Femur (tissue), 1 donor: ENCODE results near the gene KCNS3.
"Not testable (repeated sequence)": the region's sequence is repeated elsewhere in the genome, so short reads cannot be mapped to it uniquely, and the experiment has no call there.

Source experiments
- DNase-seq: peaks from one replicate; pipeline ENCODE4 v3.0.0-alpha.2; 2017

The KCNS3 gene

DNA sequence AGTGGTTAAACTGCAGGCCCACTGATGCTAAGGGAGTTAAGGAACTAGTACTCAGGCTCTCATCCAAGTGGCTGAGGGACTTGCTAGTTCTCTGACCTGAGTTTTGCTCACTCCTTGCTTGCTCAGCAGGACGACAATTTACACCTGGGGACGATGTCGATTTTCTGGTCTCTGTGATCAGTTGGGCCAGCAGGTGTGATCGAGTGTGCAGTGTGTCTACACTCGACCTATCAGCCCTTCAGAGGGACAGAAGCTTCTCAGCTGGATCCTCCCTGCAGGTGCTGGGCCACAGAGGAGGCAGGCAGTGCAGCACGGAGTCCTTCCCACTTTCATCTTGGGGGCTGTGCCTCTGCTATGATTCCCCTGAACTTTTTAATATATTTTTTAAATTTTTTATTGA, 71.5 kb downstream of the KCNS3 start:
- no peak for DNase-seq

DNA sequence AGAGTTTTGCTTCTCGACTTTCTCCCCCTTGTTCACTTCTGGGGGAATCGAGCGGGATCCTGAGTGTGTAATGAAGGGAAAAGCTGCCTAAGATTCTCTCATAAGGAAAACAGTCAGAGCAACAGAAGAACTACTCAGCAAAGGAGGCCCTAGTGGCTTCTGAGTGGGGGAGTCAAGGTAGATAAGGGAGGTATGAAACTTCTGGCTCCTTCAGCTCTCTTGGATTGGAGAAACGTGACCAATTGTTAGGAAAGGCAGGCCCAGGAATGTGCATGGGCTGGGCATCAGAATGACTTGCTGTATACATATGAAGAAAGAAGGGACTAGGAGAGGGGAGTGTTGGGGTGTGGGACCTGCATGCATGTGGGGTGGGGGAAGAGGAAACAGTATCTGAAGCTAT, 73.1 kb downstream of the KCNS3 start:
- DNase-seq = no peak

DNA sequence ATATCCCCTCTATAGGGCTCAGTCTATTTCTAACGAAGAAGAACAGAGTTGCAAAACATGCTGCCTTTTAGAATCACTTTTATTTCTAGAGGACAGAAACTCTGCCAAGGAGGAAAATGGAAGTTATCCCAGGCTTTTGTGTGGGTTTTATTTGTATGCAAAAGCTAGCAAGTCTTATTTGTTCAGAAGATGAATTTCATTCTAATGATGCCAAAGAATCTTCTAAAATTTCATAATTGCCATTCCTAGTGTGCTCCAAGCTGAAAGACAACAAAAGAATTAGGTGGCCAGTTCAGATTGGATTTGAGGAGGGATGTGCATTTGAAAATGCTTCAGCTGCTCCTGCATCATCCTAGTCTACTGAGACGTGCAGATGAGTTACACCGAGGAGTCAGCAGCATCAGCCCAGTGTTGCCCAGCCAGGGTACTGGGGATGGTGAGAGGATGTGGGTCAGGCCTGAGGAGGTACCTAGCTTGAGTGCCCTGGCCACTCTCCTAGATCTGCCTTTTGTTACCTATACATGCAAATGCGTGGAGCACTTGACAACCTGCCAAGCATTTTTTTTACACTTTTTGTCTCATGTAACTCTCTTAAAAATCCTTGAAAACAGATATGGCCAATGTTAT, 80.1 kb downstream of the KCNS3 start:
- DNase-seq = no peak

DNA sequence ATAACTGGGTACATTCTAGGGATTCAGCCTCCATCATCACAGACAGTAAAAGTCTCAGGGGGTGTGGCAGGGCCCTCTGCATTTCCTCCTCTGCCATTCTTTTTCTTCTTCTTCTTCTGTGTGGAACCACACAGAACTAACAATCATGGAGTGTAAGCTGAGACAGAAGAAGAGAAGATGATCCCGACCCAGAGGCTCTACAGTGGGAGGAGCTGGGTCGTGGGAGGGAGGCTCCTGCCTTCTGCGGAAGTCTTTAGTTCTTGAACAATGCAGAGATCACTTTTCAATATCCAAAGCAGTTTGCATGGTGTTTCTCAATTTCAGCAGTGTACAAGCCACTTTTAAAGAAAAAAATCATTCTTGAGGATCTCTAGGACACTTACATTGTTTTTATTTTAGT, 80.9 kb downstream of the KCNS3 start:
- DNase-seq = no peak

DNA sequence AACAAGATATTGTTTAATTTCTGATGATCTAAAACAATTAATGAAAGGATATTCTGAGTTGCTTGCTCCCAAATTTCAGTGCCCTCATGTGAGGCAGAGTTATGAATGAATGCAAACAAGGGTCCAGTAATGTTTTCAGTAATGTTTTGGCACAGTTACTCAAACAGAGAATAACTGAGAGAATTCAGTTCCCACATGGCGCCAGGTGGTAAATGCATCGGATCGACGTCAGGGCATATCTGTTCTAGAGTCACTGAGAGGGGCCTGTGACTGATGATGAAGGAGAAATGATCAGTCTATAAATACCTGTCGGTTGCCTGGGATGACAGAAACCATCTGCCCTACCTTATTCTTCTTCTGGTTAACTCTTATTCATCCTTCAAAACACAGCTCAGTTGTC, 81.4 kb downstream of the KCNS3 start:
- DNase-seq = no peak

DNA sequence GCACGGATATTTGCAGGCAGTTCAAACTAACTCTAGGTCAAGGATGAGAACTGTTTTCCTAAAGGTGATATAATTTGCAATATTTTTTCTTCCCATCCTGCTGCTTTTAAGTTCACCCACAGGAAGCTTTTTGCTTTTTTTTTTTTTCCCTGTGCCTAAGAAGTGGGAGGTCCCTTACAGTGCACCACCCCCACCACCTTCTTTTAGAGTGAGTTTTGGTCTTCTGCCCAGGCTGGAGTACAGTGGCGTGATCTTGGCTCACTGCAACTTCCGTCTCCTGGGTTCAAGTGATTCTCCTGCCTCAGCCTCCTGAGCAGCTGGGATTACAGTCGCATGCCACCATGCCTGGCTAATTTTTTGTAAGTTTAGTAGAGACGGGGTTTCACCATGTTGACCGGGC, 82.5 kb downstream of the KCNS3 start:
- no peak for DNase-seq

DNA sequence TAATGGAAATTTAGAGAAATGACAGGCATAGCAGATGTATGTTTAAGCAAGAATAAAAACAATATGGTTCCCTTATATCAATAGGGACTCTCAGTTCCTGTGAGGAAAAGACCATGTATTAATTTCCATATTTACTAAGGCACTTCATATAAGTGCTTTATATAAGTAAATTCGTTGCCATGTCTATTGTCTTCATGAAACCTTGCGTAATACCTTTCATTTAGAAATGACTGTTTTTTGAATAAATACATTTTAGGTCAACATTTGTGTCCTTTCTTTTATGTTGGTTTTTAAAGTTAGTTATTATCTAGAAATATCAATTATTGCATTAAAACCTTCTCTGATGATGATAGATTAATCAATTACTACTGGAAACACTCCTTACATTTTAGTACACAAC, 83.3 kb downstream of the KCNS3 start:
- DNase-seq = no peak

DNA sequence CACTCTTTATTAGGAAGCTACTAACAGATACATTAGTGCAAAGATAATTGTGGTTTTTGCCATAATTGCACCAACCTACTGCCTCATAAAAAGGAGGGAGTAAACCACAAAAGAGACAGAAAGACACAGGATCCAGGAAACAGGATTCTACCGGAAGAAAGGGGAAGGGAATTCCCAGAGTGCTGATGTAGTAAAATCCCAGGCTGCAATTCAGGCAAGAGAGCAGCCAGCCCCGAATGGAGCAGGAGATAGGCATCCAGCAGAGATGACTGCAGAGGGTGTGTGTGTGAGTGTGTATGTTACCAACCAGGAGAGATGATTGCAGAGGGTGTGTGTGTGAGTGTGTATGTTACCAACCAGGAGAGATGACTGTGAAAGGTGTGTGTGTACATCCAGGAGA, 84.4 kb downstream of the KCNS3 start:
- no peak for DNase-seq

DNA sequence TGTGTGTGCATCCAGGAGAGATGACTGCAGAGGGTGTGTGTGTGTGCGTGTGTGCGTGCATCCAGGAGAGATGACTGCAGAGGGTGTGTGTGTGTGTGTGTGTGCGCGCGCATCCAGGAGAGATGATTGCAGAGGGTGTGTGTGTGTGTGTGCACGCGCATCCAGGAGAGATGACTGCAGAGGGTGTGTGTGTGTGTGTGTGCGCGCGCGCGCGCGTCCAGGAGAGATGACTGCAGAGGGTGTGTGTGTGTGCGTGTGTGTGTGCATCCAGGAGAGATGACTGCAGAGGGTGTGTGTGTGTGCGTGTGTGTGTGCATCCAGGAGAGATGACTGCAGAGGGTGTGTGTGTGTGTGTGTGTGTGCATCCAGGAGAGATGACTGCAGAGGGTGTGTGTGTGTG, 85.1 kb downstream of the KCNS3 start:
- DNase-seq = not testable (repeated sequence)

DNA sequence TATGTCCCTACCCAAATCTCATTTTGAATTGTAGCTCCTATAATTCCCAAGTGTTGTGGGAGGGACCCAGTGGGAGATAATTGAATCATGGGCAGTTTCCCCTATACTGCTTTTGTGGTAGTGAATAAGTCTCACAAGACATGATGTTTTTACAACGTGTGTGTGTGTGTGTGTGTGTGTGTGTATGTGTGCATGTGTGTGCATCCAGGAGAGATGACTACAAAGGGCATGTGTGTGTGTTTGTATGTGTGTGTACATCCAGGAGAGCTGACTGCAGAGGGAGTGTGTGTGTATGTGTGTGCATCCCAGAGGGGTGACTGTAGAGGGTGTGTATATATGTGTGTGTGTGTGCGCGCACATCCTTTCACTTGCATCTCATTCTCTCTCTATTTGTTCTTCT, 86.7 kb downstream of the KCNS3 start:
- no peak for DNase-seq

DNA sequence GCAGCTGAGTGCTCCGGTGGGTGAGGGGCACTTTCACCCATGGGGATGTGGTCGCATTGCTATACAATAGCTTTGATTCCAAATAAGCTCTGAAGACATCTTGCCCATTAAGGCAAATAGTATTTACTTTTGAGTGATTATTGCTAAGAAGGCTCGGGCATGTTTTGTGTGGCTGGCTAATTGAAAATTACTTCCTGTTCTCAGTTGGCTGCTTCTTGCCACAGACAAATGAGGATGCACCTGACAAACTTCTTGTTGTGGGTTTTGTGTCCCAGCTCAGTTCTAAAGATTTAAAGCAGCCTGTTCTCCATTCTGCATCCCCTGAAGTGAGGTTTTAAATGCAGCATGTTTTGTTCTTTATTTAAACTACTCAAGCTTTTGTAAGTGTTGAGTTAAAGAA, 88.3 kb downstream of the KCNS3 start:
- no peak for DNase-seq

DNA sequence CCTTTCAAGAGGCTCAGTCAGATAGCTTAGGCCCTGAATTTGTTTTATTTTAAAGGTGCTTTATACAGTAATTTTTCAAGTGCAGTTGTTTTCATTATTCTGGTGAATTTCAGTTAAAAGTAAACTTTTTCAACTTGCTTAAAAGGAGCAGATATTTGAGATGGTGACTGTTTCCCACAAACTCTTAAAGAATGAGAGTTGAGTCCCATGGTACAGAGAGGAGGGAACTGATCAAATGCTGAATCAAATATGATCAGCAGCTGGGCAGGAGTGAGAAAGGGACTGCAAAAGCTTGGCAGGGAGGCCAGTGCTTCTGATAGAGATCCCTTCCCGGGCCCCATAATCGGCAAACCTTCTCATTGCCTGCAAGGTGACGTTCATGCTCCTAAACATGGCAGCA, 91.2 kb downstream of the KCNS3 start:
- DNase-seq = no peak

DNA sequence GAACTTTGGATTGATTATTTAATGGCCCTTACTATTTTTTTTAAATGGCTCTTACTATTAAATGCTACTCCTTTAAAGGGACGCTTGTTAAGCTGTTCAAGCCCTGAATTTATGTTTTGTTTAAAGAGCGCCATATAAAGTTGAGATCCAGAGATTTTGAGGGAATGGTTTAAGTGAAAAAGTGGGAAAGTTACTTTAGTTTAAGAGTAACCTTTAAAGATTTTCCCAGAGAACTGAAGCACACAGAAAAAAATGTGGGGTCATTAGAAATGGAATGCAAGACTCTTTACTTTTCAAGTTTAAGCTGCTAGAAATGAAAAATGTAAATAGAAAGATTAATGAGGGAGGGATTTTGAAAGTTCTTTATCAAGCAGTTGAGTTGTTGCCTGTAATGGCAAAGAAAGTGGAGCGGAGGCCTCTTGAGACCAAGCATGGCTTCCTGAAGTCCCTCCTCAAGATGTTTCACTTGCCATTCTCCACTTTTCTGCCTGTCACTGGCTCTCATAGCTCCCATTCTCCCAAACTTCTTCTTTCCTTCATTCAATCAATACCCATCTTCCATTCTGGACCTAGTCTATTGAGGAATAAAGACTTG, 93.2 kb downstream of the KCNS3 start:
- no peak for DNase-seq

DNA sequence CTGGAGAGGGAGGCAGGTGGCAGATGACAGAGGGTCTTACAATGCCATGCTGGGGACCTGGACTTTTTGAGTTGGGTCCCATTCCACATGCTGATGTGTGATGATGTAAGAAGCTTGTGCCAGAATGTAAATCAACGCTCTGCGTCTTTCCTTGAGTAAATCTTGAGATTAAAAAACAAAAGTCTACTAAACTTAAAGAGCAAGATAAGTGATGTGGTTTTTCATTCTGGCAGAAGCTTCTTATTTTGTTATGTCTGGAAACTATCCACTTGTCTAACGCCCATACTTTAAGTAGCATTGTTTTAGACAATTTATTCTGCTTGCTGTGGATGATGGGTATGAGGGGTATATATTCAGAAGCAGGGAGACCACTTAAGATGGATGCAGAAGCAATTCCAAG, 94.5 kb downstream of the KCNS3 start:
- no peak for DNase-seq

DNA sequence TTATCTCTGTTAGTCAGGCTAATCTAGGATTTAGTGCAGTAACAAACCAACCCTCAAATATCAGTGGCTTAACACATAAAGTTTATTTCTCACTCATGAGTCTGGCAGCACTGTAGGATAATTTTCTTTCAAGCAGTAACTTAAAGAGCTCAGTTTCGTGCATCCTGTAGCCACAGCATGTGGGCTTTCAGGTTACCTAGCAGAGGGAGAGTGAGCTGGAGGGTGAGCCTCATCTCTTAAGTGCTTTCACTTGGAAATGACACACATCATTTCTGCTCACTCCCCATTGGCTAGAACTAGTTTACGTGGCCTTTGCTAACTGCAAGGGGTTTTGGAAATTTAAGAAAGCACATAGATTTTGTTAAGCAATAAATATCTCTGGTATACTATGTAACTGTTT, 96.9 kb downstream of the KCNS3 start:
- DNase-seq = no peak

DNA sequence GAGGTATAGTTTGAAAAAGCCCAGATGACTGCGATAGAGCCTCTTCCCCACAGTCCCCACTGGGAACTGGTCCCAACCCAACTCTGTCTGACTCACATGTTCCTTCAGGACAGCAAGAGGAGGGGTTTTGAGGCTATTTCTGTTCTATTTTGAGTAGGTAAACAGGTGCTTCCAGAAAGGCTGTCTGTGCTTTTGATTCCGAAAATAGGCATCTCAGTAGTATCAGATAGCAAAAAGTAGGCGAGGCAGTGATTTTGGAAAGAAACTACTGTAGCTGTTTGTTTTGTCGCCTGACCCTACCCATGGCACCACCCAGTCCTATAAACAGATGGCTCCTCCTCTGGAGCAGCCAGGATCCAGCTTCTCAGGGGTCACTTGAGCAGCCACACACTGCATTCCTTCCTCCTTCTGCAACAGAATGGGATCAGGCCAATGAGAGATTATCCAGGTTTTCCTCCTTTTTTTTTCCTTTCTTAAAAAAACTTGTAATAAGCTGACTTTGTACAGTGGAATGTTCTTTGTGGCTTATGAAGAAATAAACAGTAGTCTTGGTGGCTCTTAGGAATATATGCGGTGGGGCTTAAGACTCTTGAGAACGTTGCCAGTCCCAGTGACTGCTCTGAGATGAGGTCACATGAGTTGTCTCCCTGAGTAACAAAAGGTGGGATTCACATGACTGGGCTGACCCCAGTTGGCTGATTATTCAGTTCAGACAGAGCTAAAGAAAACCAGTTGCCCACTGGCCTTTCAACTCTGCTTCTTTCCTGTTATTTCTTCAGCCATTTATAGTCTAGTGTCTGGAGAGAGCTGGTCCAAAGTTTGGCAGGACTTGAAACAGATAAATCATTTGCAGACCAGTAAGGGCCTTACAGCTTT, 98.6 kb downstream of the KCNS3 start:
- DNase-seq = no peak

DNA sequence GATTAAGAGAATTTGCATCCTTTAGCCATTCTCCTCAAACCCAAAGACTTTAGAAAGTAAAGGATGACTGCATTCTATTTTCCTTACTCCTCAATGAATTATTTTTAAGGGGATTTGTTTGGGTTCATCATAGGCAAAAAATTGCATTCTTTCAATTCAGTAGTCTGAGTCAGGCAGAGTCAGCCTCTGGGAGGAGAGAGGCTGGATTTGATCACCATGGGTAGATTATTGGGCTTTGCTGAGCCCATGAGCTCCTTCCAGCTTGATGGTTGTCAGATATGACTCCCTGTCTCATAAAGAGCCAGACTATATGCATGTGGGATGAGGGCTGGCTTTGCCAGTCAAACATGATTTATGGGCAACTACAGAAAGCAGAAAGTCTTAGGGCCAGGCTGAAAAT, 101.2 kb downstream of the KCNS3 start:
- no peak for DNase-seq

DNA sequence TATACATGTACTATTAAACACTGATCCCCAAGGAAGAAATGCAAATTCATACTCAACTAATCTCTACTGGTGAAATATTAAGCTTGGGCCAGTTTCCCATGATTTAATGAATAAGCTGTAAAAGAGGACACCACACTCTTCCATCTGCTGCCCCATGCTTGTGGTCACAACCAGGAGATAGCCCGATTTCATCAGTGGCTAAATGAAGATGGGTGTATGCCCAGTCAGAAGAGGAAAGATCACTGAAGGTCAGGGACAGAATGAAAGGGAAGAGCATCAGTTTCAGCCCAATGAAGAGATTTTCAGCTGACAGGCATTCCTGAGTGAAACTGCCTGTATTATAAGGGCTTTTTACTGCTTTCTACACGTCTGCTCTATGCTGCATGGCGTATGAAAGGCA, 103.5 kb downstream of the KCNS3 start:
- DNase-seq = no peak
